Large intestine (tissue), 3 donors: ENCODE measurements around the gene CACNA2D4. TPM values are rescaled to one million over a fixed set of nuclear protein-coding genes. Genes with fewer than 3 reads are reported as not detected.

ENCODE experiments used
- DNase-seq, 2 donors: peaks; one replicate each; pipeline versions ENCODE4 v3.0.0 to v3.0.0-alpha.2; 2013
- H3K27ac ChIP-seq: one replicate; pipeline ENCODE4 v1.5.1; 2013; ENCODE audit warnings: low read length
- H3K27me3 ChIP-seq: 2 replicates; pipeline ENCODE4 v1.6.1; 2013; ENCODE audit warnings: low read length; ENCODE audit not compliant: control insufficient read depth, insufficient read depth
- H3K36me3 ChIP-seq: 2 replicates; pipeline ENCODE4 v1.6.1; 2013; ENCODE audit warnings: low read length; ENCODE audit not compliant: control insufficient read depth, insufficient read depth
- H3K4me1 ChIP-seq: one replicate; pipeline ENCODE4 v1.6.1; 2013; ENCODE audit warnings: low read length; ENCODE audit not compliant: control insufficient read depth, insufficient read depth
- H3K4me3 ChIP-seq: one replicate; pipeline ENCODE4 v1.5.1; 2013; ENCODE audit warnings: low read length
- H3K9me3 ChIP-seq: one replicate; pipeline ENCODE4 v1.6.1; 2013; ENCODE audit warnings: mild to moderate bottlenecking, low read depth, low read length, moderate library complexity; ENCODE audit not compliant: control insufficient read depth
- WGBS: methylation state at CpG from one replicate; pipeline ENCODE4 v1.1.5; 2013; ENCODE audit warnings: low lambda C conversion rate; ENCODE audit not compliant: insufficient coverage; 5-methylcytosine and 5-hydroxymethylcytosine counted together
- polyA plus RNA-seq: library from polyadenylated mRNA; unstranded; fragments of 120-200 nt; gene quantifications from one replicate; pipeline ENCODE4 v1.2.1, GENCODE V29; 2013

Gene CACNA2D4
- polyA plus RNA-seq, 1 donor = 5.9 TPM

- WGBS = no CpG with 5 or more reads among the region's 10 CpGs
- Histone ChIP-seq H3K4me3 (no peak overlapping the region), H3K4me1 (no peaks in the 10 kb centered on the region), H3K9me3 (no peaks in the 10 kb centered on the region), H3K27ac (no peak overlapping the region), H3K27me3 (peaks cover 3% of the 10 kb centered on the region), H3K36me3 (no peaks in the 10 kb centered on the region)
- no peak for DNase-seq
These were observed 38.8 kb downstream of the CACNA2D4 start for GRCh38 chr12:1879633-1880032.

- no peak for DNase-seq
- WGBS = no CpG with 5 or more reads among the region's 5 CpGs
These were observed 39.8 kb downstream of the CACNA2D4 start for GRCh38 chr12:1878695-1879094.

GRCh38 chr12:1878214-1878613 is 40.2 kb downstream of the CACNA2D4 start:
- WGBS = no CpG with 5 or more reads among the region's 10 CpGs
- DNase-seq = no peak

More at GRCh38 chr12:1878695-1879094, 39.8 kb downstream of the CACNA2D4 start:
- Histone ChIP-seq H3K9me3 (no peaks in the 10 kb centered on the region), H3K4me3 (no peak overlapping the region), H3K36me3 (no peaks in the 10 kb centered on the region), H3K27me3 (peaks cover 7% of the 10 kb centered on the region), H3K4me1 (no peaks in the 10 kb centered on the region), H3K27ac (no peak overlapping the region)

GRCh38 chr12:1877169-1877878 is 41.1 kb downstream of the CACNA2D4 start:
- Histone ChIP-seq H3K4me3 (no peak overlapping the region), H3K36me3 (no peaks in the 10 kb centered on the region), H3K9me3 (no peaks in the 10 kb centered on the region), H3K4me1 (no peaks in the 10 kb centered on the region), H3K27ac (no peak overlapping the region), H3K27me3 (peaks cover 7% of the 10 kb centered on the region)
- no CpG with 5 or more reads among the region's 8 CpGs for WGBS
- DNase-seq = no peak

More at GRCh38 chr12:1878214-1878613, 40.2 kb downstream of the CACNA2D4 start:
- Histone ChIP-seq H3K27ac (no peak overlapping the region), H3K9me3 (no peaks in the 10 kb centered on the region), H3K27me3 (peaks cover 7% of the 10 kb centered on the region), H3K36me3 (no peaks in the 10 kb centered on the region), H3K4me3 (no peak overlapping the region), H3K4me1 (no peaks in the 10 kb centered on the region)

- 100% methylated on average over 1 of the region's 3 CpGs for WGBS
- Histone ChIP-seq H3K27ac (no peak overlapping the region), H3K36me3 (no peaks in the 10 kb centered on the region), H3K4me3 (no peak overlapping the region), H3K27me3 (peaks cover 7% of the 10 kb centered on the region), H3K9me3 (no peaks in the 10 kb centered on the region), H3K4me1 (no peaks in the 10 kb centered on the region)
- no peak for DNase-seq
These were observed 42.4 kb downstream of the CACNA2D4 start for GRCh38 chr12:1876086-1876485.

- no peak for DNase-seq
- WGBS = no CpG with 5 or more reads among the region's 6 CpGs
- no peak overlapping the region for H3K27ac ChIP-seq
These were observed 42.8 kb downstream of the CACNA2D4 start for GRCh38 chr12:1875608-1876007.

GRCh38 chr12:1873531-1874510 is 44.6 kb downstream of the CACNA2D4 start:
- 57% methylated on average over 1 of the region's 5 CpGs for WGBS
- Histone ChIP-seq H3K9me3 (no peaks in the 10 kb centered on the region), H3K4me1 (no peaks in the 10 kb centered on the region), H3K4me3 (no peak overlapping the region), H3K27ac (no peak overlapping the region), H3K27me3 (peaks cover 7% of the 10 kb centered on the region), H3K36me3 (no peaks in the 10 kb centered on the region)
- DNase-seq = no peak

More at GRCh38 chr12:1875608-1876007, 42.8 kb downstream of the CACNA2D4 start:
- Histone ChIP-seq H3K4me1 (no peaks in the 10 kb centered on the region), H3K27me3 (peaks cover 7% of the 10 kb centered on the region), H3K36me3 (no peaks in the 10 kb centered on the region), H3K9me3 (no peaks in the 10 kb centered on the region), H3K4me3 (no peak overlapping the region)

GRCh38 chr12:1872448-1872847 is 46.0 kb downstream of the CACNA2D4 start:
- no peak overlapping the region for H3K27ac ChIP-seq
- H3K27me3 ChIP-seq = peaks cover 7% of the 10 kb centered on the region
- no CpG with 5 or more reads among the region's 7 CpGs for WGBS
- no peak overlapping the region for H3K4me3 ChIP-seq
- H3K36me3 ChIP-seq = no peaks in the 10 kb centered on the region
- DNase-seq = no peak
- no peaks in the 10 kb centered on the region for H3K4me1 ChIP-seq
- H3K9me3 ChIP-seq = no peaks in the 10 kb centered on the region

GRCh38 chr12:1872001-1872400 is 46.5 kb downstream of the CACNA2D4 start:
- Histone ChIP-seq H3K4me1 (no peaks in the 10 kb centered on the region), H3K4me3 (no peak overlapping the region), H3K27ac (no peak overlapping the region), H3K9me3 (no peaks in the 10 kb centered on the region), H3K27me3 (peaks cover 7% of the 10 kb centered on the region), H3K36me3 (no peaks in the 10 kb centered on the region)
- WGBS = no CpG with 5 or more reads among the region's 6 CpGs
- no peak for DNase-seq
